OCI-LY7 (cell line): ENCODE results near the gene FAM120B. TPM values are rescaled to one million over a fixed set of nuclear protein-coding genes. Genes with fewer than 3 reads are reported as not detected.

Experiments used
- BruUV-seq: library from RNA; stranded (reverse); fragments of 400-500 nt; replicated peaks from 2 replicates; lab custom pipeline; 2021; lab: Mats Ljungman, UMichigan
- CTCF ChIA-PET: fragments of 300-600 bp; sonication (Branson Sonifier 250); formaldehyde crosslinking; loops from one replicate; lab custom pipeline; 2022; ENCODE audit warnings: antibody characterized with exemption; ENCODE audit not compliant: unreplicated experiment; lab: Charles Lee
- POLR2A ChIA-PET: fragments of 300-600 bp; sonication (Branson Sonifier 250); formaldehyde crosslinking; loops from one replicate; lab custom pipeline; 2022; ENCODE audit warnings: antibody characterized with exemption; lab: Charles Lee
- DNase-seq: peaks from one replicate; pipeline ENCODE4 v3.0.0-alpha.2; 2015; ENCODE audit warnings: low spot score
- H2AFZ ChIP-seq: fragments of 200-600 bp; sonication (generic), shearing (Covaris generic); 2 replicates; pipeline ENCODE4 v1.6.1; 2014; ENCODE audit warnings: mild to moderate bottlenecking, antibody characterized with exemption, low read length, moderate library complexity
- H3K27ac ChIP-seq: fragments of 200-600 bp; sonication (generic); 2 replicates; pipeline ENCODE4 v1.5.1; 2014; ENCODE audit warnings: mixed run types, low read depth, mild to moderate bottlenecking, moderate library complexity, low read length, inconsistent platforms; ENCODE audit not compliant: poor library complexity, severe bottlenecking
- H3K36me3 ChIP-seq: fragments of 200-600 bp; sonication (generic); 2 replicates; pipeline ENCODE4 v1.6.1; 2014; ENCODE audit warnings: mild to moderate bottlenecking, antibody characterized with exemption, low read length, moderate library complexity, mixed read lengths; ENCODE audit not compliant: insufficient read depth
- H3K4me1 ChIP-seq: fragments of 200-600 bp; sonication (generic); 2 replicates; pipeline ENCODE4 v1.5.1; 2014; ENCODE audit warnings: mild to moderate bottlenecking, low read length; ENCODE audit not compliant: insufficient read depth, poor library complexity, severe bottlenecking
- H3K4me2 ChIP-seq: fragments of 200-600 bp; sonication (generic); 2 replicates; pipeline ENCODE4 v1.6.1; 2014; ENCODE audit warnings: mild to moderate bottlenecking, low read length
- H3K4me3 ChIP-seq: fragments of 200-600 bp; sonication (generic); 2 replicates; pipeline ENCODE4 v1.5.1; 2014; ENCODE audit warnings: mild to moderate bottlenecking, low read depth, low read length; ENCODE audit not compliant: poor library complexity, severe bottlenecking
- H3K79me2 ChIP-seq: fragments of 200-600 bp; sonication (generic); 2 replicates; pipeline ENCODE4 v1.6.1; 2016; ENCODE audit warnings: low read depth, mild to moderate bottlenecking, low read length, moderate library complexity, mixed read lengths; ENCODE audit not compliant: insufficient read depth
- H3K9me2 ChIP-seq: fragments of 200-600 bp; sonication (generic); 2 replicates; pipeline ENCODE4 v1.6.1; 2016; ENCODE audit warnings: mild to moderate bottlenecking, low read length, mixed read lengths; ENCODE audit not compliant: insufficient read depth
- H3K9me3 ChIP-seq: fragments of 200-600 bp; sonication (generic); 2 replicates; pipeline ENCODE4 v1.6.1; 2014; ENCODE audit warnings: mild to moderate bottlenecking, mixed run types, low read length, mixed read lengths
- H4K20me1 ChIP-seq: fragments of 200-600 bp; sonication (generic); 2 replicates; pipeline ENCODE4 v1.6.1; 2014; ENCODE audit warnings: mild to moderate bottlenecking, antibody characterized with exemption, low read length, moderate library complexity, mixed read lengths; ENCODE audit not compliant: insufficient read depth
- CTCF ChIP-seq: fragments of 200-600 bp; sonication (generic); conservative IDR thresholded peaks from 2 replicates; pipeline ENCODE4 v1.5.1; 2014; ENCODE audit warnings: mild to moderate bottlenecking, antibody characterized with exemption, low read length, moderate library complexity, mixed read lengths
- EZH2phosphoT487 ChIP-seq: fragments of 200-600 bp; sonication (generic); IDR thresholded peaks from 2 replicates; pipeline ENCODE4 v1.6.1; 2018; ENCODE audit warnings: low read depth, borderline replicate concordance, mild to moderate bottlenecking, mixed run types, antibody characterized with exemption, low read length, moderate library complexity, mixed read lengths
- intact Hi-C: fragments of 100-400 bp; cut with micrococcal nuclease; formaldehyde crosslinking; loops from one replicate; pipeline ENCODE4 v1.10.0; 2022; ENCODE audit not compliant: unreplicated experiment
- total RNA-seq, 2 experiments: library from RNA; depleted of rRNA in 1 of 2; stranded (reverse); fragments of >200 nt in 1 of 2; shearing (Covaris generic) in 1 of 2; gene quantifications; 2 replicates each; pipeline ENCODE4 v1.2.3, GENCODE V29; 2014 to 2022

FAM120B gene
- total RNA-seq, 2 experiments from 2014 or later: 12.8 to 32.9 TPM

- CTCF ChIA-PET: no interaction called here
- no peak for DNase-seq
- H3K9me3 ChIP-seq: no peaks in the 10 kb centered on the region
- no peaks in the 10 kb centered on the region for H3K36me3 ChIP-seq
- BruUV-seq: no TSS peak
- H3K4me3 ChIP-seq: no peak overlapping the region
- no peak overlapping the region for H3K27ac ChIP-seq
- intact Hi-C loops: no loop called here
- H4K20me1 ChIP-seq: no peaks in the 10 kb centered on the region
- POLR2A ChIA-PET: no interaction called here
- H3K4me2 ChIP-seq: peak overlapping the region; percentile 53
- H3K79me2 ChIP-seq: no peaks in the 10 kb centered on the region
- no peaks in the 10 kb centered on the region for H3K9me2 ChIP-seq
- no peak overlapping the region for H2AFZ ChIP-seq
- no peaks in the 10 kb centered on the region for H3K4me1 ChIP-seq
- TF ChIP-seq CTCF: no peak
- TF ChIP-seq EZH2phosphoT487: no peak
Measured at GRCh38 chr6:170272341-170273065, 34.1 kb upstream of the FAM120B start.

- BruUV-seq: no TSS peak
- Histone ChIP-seq H3K9me2 (no peaks in the 10 kb centered on the region), H3K36me3 (no peaks in the 10 kb centered on the region), H2AFZ (no peak overlapping the region), H3K27ac (no peak overlapping the region), H3K4me3 (no peak overlapping the region), H3K4me1 (peaks cover 2% of the 10 kb centered on the region), H3K79me2 (no peaks in the 10 kb centered on the region), H3K4me2 (no peak overlapping the region), H4K20me1 (no peaks in the 10 kb centered on the region), H3K9me3 (no peaks in the 10 kb centered on the region)
- no peak for DNase-seq
- CTCF ChIA-PET: no interaction called here
- intact Hi-C loops: no loop called here
- TF ChIP-seq CTCF: no peak
- no peak for TF ChIP-seq EZH2phosphoT487
- POLR2A ChIA-PET: no interaction called here
Measured at GRCh38 chr6:170273191-170273590, 33.4 kb upstream of the FAM120B start.

GRCh38 chr6:170273681-170274080, 32.9 kb upstream of the FAM120B start:
- H4K20me1 ChIP-seq: no peaks in the 10 kb centered on the region
- no peak for DNase-seq
- TF ChIP-seq CTCF (no peak), EZH2phosphoT487 (no peak)
- H3K27ac ChIP-seq: no peak overlapping the region
- H2AFZ ChIP-seq: no peak overlapping the region
- H3K4me1 ChIP-seq: peaks cover 7% of the 10 kb centered on the region
- no peak overlapping the region for H3K4me3 ChIP-seq
- no peaks in the 10 kb centered on the region for H3K9me2 ChIP-seq
- H3K79me2 ChIP-seq: no peaks in the 10 kb centered on the region
- intact Hi-C loops: no loop called here
- ChIA-PET POLR2A (no interaction called here), CTCF (no interaction called here)
- no TSS peak for BruUV-seq
- H3K9me3 ChIP-seq: no peaks in the 10 kb centered on the region
- H3K36me3 ChIP-seq: no peaks in the 10 kb centered on the region
- H3K4me2 ChIP-seq: no peak overlapping the region
